NCI-H1930 (cell line): ENCODE measurements around the gene CLDN24.

Experiments used
- DNase-seq, 2 experiments: peaks; one replicate each; lab custom pipeline; 2025; lab: John Stamatoyannopoulos, UW

The CLDN24 gene

DNA sequence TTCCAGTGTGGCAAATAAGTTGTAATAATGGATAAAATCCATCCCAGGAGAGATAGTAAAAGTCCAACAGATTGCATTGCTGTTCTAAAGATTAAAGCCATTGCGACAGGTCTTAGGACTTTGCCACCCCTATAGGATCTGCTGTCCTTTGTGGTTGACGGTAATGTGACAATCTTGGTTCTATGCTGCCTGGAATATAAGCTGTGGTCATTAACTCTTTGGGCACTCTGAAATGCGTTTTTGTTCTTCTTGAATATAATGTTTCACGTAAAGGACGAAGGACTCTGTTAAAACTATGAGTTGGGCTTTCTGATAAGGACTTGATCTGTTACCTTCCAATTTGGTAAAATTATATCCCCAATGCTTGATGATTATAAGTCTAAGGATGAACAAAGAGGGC lies at the start of gene CLDN24:
Gene CLDN24 (minus strand): TSS at position 101 of the 400 bp plus-strand sequence. CDS start 0 bp downstream, at position 101.
- no peak for DNase-seq

DNA sequence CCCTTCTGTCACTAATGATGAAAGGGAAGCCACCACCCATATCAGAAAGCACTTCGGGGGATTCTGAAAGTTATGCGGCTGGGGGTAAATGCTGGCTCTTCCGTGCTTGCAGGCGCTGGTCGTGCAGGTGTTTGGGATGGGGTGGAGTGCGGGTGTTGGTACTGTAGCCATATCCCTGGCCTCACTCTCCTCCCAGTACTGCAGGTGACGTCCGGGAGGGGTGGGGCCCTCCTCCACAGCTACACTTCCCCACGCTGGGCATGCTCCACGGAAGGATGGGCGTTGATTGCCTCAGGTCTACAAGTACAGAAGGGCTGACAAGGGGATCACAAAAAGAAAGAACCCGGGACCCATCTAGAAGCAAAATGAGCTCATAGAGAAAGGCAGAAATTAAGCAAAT lies 48.6 kb upstream of the CLDN24 start:
- no peak for DNase-seq

DNA sequence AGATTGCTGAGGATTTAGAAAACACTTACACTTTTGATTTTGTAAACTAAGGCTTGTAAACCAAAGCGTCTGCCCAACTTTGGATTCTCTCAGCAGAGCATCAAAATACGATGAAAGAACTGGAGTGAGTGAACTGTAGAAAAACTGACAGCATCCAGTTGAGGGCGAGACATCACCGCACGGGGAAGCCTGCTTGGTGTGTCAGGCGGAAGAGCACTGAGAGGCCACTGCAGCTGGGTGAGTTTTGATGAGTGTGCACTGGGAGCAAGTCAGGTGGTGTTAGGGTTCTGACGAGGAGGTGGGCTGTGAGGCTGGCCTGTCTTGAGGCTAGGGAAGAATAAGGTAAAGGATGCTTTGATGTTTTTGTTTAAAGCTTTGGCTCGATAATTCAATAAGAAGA lies 46.8 kb upstream of the CLDN24 start:
- no peak for DNase-seq

DNA sequence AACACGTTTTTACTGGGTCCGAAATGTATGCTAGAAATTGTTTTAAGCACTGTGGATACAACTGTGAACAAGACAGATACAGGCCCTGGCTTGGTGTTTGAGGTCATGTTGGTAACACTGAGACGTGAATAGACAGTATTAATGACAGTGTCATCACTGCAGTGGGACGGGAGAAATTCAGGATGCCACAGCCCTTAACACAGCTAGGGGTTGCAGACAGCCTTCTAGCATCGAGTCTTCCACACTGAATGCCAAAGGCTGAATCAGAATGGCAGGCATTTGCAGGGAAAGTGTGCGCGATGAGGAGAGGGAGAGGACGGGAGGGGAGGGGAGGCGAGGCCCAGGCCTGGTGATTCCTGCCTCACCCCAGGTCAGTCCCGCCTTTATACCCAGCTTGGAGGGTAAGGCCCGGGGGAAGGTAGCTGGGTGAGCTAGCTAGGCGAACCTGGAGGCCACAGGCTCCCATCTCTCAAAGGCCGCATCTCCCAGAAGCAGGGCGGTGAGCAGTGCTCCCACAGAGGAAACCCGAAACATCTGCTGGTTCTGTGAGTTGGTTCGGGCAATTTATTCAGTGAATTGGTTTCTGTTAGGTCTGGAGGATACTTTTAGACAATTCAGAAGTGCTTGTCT lies 44.1 kb upstream of the CLDN24 start:
- DNase-seq: no peak

DNA sequence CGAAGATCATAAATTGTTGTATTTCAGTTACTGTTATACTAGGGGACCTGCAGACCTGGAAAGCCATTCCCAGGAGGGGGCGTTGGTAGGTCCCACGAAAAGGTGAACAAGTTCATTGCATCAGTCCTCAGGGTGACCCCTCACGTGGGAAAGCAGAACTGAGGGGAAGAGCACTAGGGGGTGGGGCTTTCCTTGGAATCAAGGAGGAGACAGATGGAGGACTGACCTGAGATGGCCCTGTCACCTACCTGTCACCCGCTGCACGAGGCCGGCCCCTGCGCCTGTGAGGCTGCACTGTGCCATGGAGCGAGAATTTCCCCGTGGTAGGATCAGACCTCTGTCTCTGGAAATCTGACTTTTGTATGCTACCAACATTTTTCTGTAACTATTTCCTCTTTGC lies 41.8 kb upstream of the CLDN24 start:
- DNase-seq: no peak

DNA sequence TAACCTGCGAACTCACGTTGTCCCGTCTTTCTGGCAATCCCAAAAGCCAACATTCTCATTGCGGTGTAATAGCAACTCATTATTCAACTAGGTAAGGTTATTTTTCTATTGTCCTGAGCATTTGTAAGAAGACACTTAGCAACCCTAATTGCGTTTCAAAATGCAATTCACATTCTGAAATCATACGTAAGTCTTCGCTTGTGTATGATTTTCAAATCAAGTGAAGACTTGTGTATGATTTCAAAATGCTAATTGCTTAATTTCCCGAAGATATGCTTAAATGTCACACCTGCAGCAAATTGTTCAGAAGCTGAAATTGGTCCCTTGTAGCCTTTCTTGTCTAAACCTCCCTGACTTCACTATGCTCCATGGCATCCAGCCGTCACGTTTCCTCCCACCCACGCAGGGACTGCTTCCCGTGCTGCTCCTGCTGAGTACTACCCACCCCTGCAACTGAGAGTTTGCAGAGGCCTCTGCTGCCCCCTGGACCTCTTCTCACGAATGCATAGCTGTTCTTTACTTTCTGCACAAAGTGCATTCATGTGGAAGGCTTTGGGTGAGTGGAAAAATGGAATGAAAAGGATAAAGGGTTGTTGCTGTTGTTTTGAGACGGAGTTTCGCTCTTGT lies 40.8 kb upstream of the CLDN24 start:
- no peak for DNase-seq

DNA sequence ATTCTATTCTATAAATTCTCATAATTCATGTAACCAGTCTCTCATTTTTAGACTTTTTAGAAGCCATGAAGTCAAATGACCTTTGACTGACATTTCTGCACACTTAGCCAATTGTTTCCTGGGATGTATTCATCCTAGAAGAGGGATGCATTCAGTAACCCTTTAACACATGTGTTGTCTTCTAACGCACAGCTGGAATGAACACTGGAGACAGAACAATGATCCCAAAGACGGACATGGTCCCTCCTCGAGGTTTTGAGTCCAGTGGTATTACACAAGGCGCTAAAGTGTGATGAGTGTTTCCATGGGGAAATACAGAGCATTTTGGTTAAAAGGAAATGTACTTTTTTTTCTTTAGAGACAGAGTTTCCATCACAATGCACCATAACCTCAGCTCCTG lies 39.8 kb upstream of the CLDN24 start:
- DNase-seq: no peak

DNA sequence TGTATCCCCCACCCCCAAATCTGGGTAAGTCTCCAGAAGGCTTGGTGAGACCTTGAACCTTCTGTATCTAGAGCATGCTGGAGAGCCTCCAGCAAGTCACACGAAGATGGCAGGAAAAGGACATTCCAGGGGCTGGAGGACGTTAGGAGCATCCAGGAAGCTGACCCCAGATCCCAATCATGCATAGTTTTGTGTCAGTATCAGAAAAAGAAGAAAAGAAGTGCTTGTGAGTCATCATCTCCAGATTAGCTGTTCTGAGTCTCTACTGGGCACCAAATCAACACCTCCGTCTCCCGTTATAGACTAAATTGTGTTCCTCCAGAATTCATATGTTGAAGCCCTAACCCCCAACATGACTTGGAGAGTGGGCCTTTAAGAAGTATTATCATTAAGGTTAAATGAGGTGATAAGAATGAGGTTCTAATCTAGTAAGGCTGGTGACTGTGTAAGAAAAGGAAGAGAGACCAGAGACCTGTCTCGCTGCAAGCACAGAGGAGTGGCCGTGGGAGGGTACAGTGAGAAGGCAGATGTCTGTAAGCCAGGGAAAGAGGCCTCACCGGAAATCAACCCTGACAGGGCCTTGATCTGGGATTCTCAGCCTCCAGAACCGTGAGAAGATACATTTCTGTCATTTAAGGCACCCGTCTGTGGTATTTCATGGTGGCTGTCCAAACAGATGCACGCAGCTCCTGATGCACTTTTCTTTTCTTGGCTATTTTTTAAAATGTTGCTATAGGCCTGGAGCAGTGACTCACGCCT lies 38.1 kb upstream of the CLDN24 start:
- DNase-seq: no peak

DNA sequence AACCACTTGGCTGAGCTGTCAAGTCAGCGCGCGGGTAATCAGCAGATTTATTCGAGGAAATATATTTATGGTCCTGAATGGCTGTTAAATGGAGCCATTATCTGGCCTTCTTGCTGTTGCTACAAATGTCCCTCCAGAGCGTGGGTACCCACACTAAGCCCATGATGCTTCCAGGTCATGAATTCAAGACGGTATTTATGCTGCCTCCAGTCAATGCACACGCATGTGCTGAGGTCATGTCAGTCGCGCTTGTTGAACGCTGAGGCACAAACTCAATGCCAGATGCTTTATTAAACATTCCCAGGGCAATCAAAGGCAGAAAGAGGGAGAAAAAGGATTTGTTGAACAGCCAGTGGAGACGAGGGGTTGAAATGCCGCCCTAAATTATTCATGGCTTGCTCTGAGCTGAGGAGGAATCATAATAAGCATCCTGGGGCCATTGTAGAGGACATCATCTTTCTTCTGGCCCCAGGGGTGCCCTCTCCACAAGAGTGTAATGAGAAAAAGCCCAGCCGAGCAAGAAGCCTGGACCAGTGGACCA lies 36.1 kb upstream of the CLDN24 start:
- DNase-seq: no peak

DNA sequence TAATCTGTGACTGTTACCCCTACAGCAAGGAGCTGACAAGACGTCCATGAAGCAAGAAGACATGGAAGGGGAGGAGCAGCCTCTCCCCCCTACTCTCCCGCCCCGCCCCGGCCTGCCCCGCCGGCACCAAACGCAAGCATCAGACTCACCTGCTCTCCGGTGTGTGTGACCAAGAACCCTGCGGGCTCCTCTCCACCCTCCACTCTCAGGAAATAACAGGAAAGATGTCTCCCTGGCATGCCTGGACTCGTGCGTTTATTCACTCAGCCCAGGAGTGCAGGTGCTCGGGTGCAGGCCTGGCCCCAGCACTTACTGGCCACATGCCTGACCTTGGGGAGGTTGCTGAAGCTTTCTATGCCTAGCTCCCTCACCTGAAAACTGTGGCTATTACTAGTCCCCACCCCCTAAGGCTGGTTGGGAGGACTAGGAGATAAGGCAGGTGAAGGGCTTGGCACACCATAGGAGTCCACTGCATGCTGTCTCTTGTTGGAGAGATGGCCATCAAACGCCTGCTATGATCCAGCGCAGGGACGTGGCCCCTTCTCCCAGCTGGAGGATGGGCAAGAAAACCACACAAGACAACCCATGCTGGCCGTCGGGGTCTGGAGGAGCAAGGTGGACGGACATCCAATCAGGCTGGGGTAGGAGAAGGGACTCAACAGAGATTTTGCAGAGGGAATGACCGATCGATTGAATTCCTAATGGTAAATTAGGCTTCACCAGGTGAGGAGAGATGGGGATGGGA lies 34.9 kb upstream of the CLDN24 start:
- DNase-seq: no peak

DNA sequence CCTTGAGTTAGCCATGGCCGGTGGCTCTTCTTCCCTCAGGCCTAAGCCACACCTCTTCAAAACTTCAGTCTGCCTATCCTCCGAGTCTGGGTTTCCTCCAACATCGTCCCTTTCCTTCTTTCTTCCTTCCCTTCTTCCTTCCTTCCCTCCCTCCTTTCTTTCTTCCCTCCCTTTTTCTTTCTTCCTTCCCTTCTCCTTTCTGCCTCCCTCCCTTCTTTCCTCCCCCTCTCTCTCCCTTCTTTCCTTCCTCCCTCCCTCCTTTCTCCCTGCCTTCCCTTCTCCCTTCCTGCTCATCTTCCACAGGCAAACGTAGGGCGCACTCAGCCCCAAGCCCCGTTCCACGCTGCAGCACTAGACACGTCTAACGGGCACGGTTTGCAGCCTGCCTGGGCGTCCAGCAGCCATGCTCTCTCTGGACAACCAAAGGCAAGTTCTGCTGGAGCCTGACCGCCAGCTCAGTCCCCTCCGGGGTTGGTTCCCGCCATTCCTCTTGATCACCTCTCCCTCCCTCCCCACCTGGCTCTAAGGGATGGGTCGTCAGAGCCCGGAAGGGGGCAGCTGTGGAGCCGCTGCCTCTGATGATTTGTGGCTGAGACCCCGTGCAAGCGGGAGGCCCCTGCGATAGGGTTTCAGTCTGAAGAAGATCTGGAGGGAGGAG lies 34.1 kb upstream of the CLDN24 start:
- no peak for DNase-seq

DNA sequence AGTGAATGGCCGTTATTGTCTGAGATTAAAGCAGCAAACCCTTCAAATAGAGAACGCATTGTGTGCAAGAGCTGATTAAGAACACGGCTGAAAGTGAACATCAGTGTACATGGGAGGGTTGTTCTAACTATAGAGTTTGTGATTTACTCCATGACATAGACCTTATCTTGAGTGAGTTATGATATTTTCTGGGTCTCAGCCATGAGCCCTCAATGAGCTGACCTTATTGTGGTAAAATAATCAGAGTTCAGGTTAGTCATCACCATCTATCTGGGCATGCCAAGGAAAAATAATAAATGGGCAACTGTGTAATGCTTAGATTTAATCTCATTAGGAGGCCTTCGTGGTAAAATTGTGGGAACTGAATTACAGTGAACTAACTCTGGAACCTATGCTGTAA lies 33.2 kb upstream of the CLDN24 start:
- DNase-seq: no peak

DNA sequence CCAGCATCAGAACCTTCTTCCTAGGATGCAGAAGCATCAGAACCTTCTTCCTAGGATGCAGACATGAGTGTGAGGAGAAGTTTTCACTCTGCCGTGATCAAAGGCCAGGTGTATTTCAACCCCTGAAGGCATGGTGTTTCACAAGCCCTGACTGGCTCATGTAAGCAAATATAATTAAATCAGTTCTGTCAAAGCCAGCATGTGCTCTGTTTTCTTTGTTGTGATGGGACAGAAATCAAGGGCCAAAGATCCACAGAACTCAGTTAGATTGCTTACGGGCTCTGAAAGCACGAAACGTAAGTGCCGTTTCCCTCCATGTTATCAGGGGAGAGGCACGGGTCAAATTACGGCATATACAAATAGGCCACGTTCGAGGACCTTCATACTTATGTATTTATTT lies 32.0 kb upstream of the CLDN24 start:
- no peak for DNase-seq

DNA sequence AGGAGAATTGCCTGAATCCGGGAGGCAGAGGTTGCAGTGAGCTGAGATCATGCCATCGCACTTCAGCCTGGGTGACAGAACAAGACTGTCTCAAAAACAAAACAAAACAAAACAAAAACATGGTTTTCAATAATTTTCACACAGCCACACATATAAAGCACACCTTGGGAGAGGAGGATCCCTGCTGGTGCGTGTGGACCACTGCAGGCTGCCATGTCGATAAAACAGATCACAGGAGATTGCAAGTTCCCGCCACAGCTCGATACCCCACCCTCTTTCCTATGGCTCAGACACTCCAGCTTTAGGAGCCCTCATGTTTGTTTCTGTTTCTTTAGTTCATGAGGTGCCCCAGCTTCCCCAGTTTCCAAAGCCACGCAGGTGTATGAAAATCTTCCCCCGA lies 31.3 kb upstream of the CLDN24 start:
- DNase-seq: no peak

DNA sequence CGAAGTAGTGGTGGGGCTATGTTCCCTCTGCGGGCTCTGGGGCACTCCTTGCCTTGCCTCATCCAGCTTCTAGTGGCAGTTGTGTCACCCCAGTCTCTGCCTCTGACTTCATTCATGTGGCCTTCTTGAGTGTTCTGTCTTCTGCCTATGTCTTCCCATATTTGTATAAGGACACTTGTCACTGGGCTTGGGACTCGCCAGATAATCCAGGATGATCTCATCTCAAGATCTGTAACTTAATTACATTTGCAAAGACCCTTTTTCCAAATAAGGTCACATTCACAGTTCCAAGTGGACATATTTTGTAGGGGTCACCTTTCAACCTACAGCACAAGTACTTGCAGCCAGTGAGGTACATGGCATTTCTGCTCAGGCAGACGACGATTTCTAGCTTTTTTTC lies 30.3 kb upstream of the CLDN24 start:
- DNase-seq: no peak

DNA sequence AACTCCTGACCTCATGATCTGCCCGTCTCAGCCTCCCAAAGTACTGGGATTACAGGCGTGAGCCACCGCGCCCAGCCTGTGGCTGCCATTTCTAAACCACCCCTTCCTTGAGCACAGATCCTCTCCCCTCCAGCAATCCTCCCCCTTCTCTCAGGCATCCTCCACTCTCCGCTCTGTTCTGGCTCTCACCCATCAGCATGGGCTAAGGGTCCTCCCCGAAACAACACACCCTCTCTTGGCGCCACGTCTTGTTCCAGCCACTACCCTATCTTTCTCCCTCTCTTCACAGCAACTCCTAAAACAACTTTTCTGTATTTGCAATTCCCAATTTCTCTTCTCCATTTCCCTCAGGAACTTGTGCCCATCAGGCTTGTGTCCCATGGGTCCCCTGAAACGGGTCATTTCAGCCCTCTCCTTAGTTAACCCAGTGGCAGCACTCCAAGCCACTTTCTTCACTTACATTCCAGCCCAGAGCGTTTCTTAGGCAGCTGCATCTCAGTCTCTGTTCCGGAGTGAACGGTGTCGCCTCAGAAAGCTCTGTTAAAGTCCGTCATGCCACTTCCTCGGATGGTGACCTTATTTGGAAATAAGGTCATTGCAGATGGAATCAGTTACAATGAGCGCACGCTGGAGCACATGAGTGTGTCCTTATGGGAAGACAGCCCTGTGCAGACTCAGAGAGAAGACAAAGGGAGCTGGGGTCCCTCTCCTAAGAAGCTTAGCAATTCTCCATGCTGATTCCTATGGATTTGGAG lies 28.3 kb upstream of the CLDN24 start:
- no peak for DNase-seq

DNA sequence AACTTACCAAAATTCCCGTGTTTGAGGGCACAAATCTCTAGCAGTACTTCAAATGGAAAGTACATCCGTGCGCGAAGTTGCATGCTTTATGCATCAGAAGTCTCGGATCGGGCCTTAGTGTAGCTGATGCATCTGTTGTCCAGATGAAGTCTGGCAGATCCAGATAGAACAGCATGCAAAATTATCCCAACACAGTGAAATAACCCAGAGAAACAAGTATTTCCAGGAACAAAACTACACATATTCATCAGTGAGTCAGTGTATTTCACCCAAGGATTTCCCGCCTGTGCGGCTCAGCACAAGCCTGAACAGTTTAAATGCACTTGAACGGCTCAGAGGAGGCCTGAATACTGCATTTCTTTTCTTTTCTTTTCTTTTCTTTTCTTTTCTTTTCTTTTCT lies 27.4 kb upstream of the CLDN24 start:
- DNase-seq: no peak

DNA sequence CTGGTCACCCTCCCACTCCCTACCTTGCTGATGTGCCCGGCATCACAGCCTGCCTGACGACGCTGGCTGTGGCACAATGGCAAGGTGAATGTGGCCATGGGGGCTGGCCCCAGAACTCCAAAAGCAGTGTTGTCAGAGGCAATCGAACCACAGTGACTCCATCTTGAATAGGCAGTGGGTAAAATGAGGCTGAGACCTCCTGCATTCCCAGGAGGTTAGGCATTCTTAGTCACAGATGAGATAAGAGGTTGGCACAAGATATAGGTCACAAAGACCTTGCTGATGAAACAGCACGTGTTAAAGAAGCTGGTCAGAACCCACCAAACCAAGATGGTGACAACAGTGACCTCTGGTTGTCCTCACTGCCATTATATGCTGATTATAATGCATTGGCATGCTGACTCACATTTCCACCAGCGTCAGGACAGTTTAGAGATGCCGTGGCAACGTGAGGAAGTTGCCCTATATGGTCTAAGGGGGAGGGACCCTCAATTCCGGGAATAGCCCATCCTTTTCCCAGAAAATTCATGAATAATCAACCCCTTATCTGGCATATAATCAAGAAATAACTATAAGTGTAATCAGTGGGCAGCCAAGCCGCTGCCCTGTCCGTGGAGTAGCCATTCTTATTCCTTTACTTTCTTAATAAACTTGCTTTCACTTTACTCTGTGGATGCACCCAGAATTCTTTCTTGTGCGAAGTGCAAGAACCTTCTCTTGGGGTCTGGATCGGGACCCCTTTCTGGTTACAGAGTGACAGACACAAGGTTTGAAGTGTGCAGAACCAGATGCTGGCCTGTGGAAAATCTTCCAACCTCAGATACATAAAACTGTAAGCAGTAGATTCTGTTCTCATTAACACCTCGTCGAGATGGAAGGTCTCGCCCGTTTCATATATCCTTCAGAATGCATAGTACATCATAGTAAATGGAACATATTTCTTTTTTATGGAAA lies 26.8 kb upstream of the CLDN24 start:
- DNase-seq: no peak

DNA sequence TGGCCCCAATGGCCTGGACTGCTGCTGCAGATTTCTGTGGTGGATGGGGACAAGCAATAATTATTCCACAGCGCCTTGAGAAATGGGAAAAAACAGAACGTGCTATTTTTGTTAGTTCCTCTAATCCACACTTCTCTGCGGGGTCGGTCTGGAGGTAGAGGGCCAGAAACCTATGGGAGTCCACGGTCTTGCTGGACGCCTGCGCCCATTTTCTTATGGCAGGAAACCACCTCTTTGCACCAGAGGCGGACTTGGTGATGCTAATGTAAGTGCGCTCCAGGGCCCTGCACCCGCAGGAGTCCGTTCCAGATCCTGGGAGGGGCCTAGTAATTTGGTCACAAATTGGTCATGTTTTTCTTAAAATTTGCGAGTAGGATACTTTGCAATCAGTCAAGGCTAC lies 25.9 kb upstream of the CLDN24 start:
- DNase-seq: no peak

DNA sequence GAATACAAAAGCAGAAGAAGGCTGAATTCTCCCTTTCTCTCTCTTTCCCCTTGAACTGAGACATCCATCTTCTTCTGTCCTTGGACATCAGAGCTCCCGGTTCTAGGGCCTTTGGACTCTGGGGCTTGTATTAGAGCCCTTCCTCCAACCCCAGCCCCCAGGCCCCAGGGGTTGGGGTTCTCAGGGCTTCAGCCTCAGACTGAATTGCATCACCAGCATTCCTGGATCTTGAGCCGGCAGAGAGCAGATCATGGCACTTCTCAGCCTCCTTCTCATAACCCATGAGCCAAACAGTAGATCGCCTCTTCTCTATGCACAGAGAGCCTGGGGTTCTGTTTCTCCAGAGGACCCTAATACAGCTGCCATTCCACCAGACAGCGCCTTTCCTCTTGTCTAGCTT lies 25.3 kb upstream of the CLDN24 start:
- no peak for DNase-seq
